ENCODE results near the gene SETBP1.

The SETBP1 gene

DNA sequence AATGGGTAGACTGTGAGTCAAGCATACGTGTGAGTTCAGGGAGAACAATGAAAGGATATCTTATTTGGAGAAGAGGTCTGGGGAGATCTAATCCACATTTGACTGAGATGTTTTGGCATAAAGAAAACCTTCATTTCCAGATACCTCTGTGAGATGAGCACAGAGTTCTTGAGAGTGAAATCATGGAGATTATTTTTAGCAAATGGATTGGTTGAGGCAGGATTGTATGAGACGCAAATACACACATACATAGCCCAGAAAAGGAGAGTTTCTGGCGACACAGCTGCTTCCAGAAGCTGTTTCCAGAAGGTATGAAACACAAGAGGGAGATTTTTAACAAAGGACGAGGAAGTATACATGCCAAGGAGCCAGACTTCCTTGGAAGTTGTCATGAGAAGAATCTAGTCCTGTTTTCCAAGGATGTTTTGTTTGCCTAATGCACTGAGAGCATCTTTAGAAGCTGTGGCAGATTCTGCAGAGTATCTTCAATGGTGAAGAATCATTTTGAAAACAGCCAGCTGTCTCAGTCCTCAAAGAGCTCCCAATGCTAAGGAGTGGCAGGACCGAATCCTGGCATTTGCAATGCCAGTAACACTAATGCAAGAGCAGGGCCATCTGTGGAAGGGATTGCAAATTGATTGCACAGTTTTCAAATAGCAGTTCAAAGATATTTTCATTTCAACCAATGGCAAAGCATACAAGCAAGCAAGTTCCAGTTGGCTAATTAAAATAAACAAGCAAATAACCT is 177.2 kb downstream of the SETBP1 start:
- H3K9me3 ChIP-seq (ENCODE audit: control insufficient read depth, low read length), result no peaks in the 10 kb centered on the region
- H3K27ac ChIP-seq (ENCODE audit: insufficient read depth, low read depth, low read length, poor library complexity, severe bottlenecking), result no peak overlapping the region
- no peaks in the 10 kb centered on the region for H3K36me3 ChIP-seq (ENCODE audit: control insufficient read depth, insufficient read depth, low read length)
- no peaks in the 10 kb centered on the region for H3K27me3 ChIP-seq (ENCODE audit: control insufficient read depth, insufficient read depth, low read length, poor library complexity, severe bottlenecking)
- H3K4me3 ChIP-seq (ENCODE audit: insufficient read depth, low read depth, low read length), result no peak overlapping the region
- no peaks in the 10 kb centered on the region for H3K4me1 ChIP-seq (ENCODE audit: control insufficient read depth, insufficient read depth, low read length)
- WGBS, 2 experiments, result 93 to 97% methylated on average over 4 to 5 of the region's 5 CpGs

DNA sequence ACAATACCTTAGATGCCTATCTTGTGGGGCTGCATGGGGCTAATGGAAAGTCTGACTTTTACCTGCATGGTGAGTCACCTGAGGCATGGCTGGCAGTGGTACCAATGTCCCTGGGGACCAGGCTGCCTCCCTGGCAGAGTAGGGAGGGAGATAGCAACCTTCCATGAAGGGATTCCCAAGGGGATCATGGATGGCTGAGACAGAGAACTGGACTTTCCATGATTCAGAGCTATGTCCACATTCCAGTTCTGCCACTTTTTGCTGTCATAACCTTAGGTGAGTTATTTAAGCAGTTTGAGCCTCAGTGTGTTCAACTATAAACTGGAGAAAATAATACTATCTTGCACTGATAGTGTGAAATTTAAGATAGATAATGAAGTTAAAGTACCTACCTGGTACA is 178.6 kb downstream of the SETBP1 start:
- Histone ChIP-seq H3K27me3 (ENCODE audit: control insufficient read depth, insufficient read depth, low read length, poor library complexity, severe bottlenecking) (no peaks in the 10 kb centered on the region), H3K4me1 (ENCODE audit: control insufficient read depth, insufficient read depth, low read length) (peaks cover 5% of the 10 kb centered on the region), H3K27ac (ENCODE audit: insufficient read depth, low read depth, low read length, poor library complexity, severe bottlenecking) (no peak overlapping the region), H3K36me3 (ENCODE audit: control insufficient read depth, insufficient read depth, low read length) (no peaks in the 10 kb centered on the region), H3K4me3 (ENCODE audit: insufficient read depth, low read depth, low read length) (no peak overlapping the region), H3K9me3 (ENCODE audit: control insufficient read depth, low read length) (no peaks in the 10 kb centered on the region)

DNA sequence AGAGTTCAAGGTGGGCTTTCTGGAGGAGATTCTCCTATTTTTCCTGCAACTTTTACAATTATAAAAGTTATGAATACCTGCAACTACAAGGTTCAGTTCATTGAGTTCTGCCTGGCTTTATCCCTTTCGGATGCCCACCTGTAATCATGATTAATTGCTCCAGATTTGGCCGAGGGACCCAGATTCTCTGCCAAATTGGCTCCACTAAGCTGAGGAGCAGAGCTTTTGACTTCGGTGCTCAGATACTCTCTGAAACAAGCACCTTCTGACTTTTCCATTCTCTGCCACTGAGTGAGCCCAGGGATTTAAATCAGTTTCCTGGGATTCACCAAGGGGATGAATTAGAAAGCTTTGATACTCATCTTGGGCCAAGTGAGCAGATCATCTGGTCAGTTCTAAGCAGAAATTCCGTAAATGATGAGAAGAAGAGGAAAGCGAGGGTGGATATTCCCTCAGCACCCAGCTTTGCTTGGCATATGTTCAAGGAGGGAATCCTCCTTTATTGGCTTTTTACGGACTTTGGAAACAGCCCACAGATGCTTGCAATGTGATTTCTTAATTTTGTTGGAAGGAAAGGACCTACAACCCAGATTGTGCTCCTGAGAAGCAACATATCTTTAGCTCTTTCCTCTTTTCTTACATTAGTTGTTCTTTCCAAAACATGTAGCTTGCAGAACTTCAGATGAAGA is 179.2 kb downstream of the SETBP1 start:
- H3K4me1 ChIP-seq (ENCODE audit: control insufficient read depth, insufficient read depth, low read length), result peaks cover 10% of the 10 kb centered on the region
- whole genome bisulfite sequencing, 2 experiments, result 87 to 91% methylated on average over 6 of the region's 6 CpGs
- H3K4me3 ChIP-seq (ENCODE audit: insufficient read depth, low read depth, low read length), result no peak overlapping the region
- no peaks in the 10 kb centered on the region for H3K9me3 ChIP-seq (ENCODE audit: control insufficient read depth, low read length)
- H3K36me3 ChIP-seq (ENCODE audit: control insufficient read depth, insufficient read depth, low read length), result no peaks in the 10 kb centered on the region
- H3K27me3 ChIP-seq (ENCODE audit: control insufficient read depth, insufficient read depth, low read length, poor library complexity, severe bottlenecking), result no peaks in the 10 kb centered on the region
- no peak overlapping the region for H3K27ac ChIP-seq (ENCODE audit: insufficient read depth, low read depth, low read length, poor library complexity, severe bottlenecking)

DNA sequence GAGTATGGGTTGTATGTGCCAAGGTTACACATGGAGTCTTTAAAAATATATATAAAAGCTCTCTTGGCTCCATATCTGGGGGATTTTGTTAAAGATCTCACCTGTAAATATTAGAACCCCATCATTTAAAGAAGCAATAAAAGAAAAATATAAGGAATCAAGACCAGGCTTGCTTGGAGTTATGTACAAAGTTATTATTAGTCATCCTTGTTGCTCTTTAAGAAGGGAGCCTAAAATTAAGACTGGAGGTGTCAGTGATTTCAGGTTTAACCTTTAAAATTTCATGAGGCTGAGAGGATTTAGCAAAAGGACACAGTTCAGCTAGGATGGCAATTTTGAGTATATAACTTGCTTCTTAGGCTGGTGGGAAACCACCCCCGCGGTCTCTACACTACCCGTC is 181.4 kb downstream of the SETBP1 start:
- H3K4me3 ChIP-seq (ENCODE audit: insufficient read depth, low read depth, low read length), result no peak overlapping the region
- 97 to 100% methylated on average over 1 to 3 of the region's 3 CpGs for WGBS, 2 experiments
- no peaks in the 10 kb centered on the region for H3K9me3 ChIP-seq (ENCODE audit: control insufficient read depth, low read length)
- no peaks in the 10 kb centered on the region for H3K36me3 ChIP-seq (ENCODE audit: control insufficient read depth, insufficient read depth, low read length)
- H3K27ac ChIP-seq (ENCODE audit: insufficient read depth, low read depth, low read length, poor library complexity, severe bottlenecking), result no peak overlapping the region
- H3K4me1 ChIP-seq (ENCODE audit: control insufficient read depth, insufficient read depth, low read length), result peaks cover 15% of the 10 kb centered on the region
- H3K27me3 ChIP-seq (ENCODE audit: control insufficient read depth, insufficient read depth, low read length, poor library complexity, severe bottlenecking), result no peaks in the 10 kb centered on the region

DNA sequence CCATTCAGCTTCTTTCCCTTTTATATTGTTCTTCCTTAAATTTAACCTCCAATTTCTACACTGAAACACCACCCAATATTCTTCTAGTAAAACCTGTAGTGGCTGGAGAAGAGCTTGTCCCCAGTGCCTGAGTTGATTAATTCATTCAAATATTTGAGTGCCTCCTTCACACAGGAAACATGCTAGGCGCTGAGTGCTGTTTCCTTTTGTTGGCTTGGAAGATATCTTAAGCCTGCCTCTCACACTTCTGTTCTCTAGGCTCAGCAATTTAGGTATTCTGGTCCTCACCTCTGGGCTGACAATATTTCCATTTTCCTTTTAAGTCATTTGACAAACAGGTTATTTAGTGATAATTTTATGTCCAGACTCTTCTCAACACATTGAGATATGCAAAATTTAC is 185.4 kb downstream of the SETBP1 start:
- Histone ChIP-seq H3K27me3 (ENCODE audit: control insufficient read depth, insufficient read depth, low read length, poor library complexity, severe bottlenecking) (no peaks in the 10 kb centered on the region), H3K4me1 (ENCODE audit: control insufficient read depth, insufficient read depth, low read length) (peaks cover 23% of the 10 kb centered on the region), H3K4me3 (ENCODE audit: insufficient read depth, low read depth, low read length) (no peak overlapping the region), H3K27ac (ENCODE audit: insufficient read depth, low read depth, low read length, poor library complexity, severe bottlenecking) (no peak overlapping the region), H3K36me3 (ENCODE audit: control insufficient read depth, insufficient read depth, low read length) (peaks cover 7% of the 10 kb centered on the region), H3K9me3 (ENCODE audit: control insufficient read depth, low read length) (no peaks in the 10 kb centered on the region)
- WGBS, 2 experiments, result 89% methylated on average over 1 of the region's 1 CpG

DNA sequence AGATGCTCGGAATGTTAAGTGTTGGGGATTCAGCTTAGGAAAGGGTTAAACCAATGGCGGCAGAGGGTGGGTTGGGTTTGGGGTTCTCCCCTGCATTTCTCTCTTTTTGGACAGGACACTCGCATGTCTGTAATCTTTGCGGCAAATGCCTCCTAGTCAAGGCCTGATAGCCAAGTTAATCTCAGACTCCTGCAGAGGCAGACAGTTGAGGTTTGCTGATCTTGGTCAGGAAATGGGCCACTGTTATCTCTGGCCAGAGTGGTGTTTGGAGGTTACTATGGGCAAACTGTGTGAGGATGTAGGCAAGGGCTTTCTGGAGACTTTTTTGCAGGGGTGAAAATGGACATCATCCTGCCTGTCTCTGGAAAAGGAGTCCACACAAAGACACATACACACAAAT is 188.8 kb downstream of the SETBP1 start:
- H3K27ac ChIP-seq (ENCODE audit: insufficient read depth, low read depth, low read length, poor library complexity, severe bottlenecking), result no peak overlapping the region
- H3K4me1 ChIP-seq (ENCODE audit: control insufficient read depth, insufficient read depth, low read length), result peaks cover 15% of the 10 kb centered on the region
- H3K9me3 ChIP-seq (ENCODE audit: control insufficient read depth, low read length), result no peaks in the 10 kb centered on the region
- no peaks in the 10 kb centered on the region for H3K27me3 ChIP-seq (ENCODE audit: control insufficient read depth, insufficient read depth, low read length, poor library complexity, severe bottlenecking)
- H3K36me3 ChIP-seq (ENCODE audit: control insufficient read depth, insufficient read depth, low read length), result peaks cover 7% of the 10 kb centered on the region
- 70 to 74% methylated on average over 4 of the region's 4 CpGs for WGBS, 2 experiments
- H3K4me3 ChIP-seq (ENCODE audit: insufficient read depth, low read depth, low read length), result no peak overlapping the region

DNA sequence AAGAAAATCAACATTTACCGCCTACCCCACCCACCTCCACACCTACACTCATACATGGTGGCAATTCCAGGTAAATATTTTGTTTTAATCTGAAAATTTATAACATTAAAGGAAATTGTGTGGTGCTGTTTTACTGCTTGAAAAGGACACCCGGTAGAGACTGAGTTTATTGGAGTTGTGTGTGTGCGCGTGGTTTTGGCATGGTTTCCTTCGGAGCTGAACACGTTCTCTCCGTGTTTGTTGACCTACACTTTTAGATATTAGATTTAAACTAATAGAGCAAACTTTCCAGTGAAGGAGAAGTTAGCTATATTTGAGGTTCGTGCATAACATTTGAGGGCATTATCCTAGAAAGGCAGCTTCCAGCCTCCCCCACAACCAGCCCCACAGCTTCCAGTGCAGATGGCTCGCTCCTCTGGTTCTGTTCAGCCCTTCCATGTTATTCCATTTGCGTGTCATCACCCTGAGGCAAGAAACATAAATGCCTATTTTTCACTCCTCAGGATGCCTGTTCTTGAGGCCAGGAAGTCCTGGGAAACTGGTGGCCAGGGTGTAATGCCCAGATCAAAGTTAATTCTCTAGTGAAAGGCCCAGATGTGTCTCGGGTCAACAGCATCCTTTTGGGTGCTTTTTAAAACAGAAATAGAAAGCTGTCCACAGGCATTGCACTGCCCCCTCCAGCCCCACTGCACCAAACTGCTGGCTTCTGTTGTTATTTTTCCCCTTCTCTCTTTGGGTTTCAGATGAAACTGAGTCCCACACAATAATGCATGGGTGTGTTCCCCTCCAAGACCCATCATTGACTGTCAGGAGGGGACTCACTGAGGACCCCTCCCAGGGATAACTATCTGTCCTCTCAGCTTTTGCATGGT is 190.2 kb downstream of the SETBP1 start:
- H3K4me1 ChIP-seq (ENCODE audit: control insufficient read depth, insufficient read depth, low read length), result peaks cover 12% of the 10 kb centered on the region
- H3K36me3 ChIP-seq (ENCODE audit: control insufficient read depth, insufficient read depth, low read length), result peaks cover 7% of the 10 kb centered on the region
- H3K27me3 ChIP-seq (ENCODE audit: control insufficient read depth, insufficient read depth, low read length, poor library complexity, severe bottlenecking), result no peaks in the 10 kb centered on the region
- 87 to 94% methylated on average over 7 to 10 of the region's 11 CpGs for WGBS, 2 experiments
- no peaks in the 10 kb centered on the region for H3K9me3 ChIP-seq (ENCODE audit: control insufficient read depth, low read length)
- no peak overlapping the region for H3K27ac ChIP-seq (ENCODE audit: insufficient read depth, low read depth, low read length, poor library complexity, severe bottlenecking)
- H3K4me3 ChIP-seq (ENCODE audit: insufficient read depth, low read depth, low read length), result no peak overlapping the region

DNA sequence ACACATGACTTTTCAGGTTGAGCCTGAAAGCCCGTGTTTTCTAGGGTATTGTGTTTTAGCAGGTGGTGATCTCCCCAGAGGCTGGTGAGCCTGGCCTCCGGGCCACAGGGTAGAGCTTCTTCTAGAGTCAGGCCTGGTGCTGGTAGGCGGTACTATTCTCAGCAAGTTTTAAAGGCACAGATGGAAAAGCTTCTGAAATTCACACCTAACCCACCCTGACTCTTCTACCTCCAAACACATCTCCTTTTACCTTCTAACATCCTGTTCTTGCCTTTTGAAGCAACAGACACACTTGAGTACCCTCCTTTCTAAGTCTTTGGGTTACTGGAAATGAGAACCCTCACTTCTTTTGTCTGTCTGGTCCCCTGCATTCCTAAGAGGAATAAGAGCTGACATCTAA is 191.1 kb downstream of the SETBP1 start:
- Histone ChIP-seq H3K4me3 (ENCODE audit: insufficient read depth, low read depth, low read length) (no peak overlapping the region), H3K27me3 (ENCODE audit: control insufficient read depth, insufficient read depth, low read length, poor library complexity, severe bottlenecking) (no peaks in the 10 kb centered on the region), H3K4me1 (ENCODE audit: control insufficient read depth, insufficient read depth, low read length) (peaks cover 11% of the 10 kb centered on the region), H3K36me3 (ENCODE audit: control insufficient read depth, insufficient read depth, low read length) (peaks cover 7% of the 10 kb centered on the region), H3K27ac (ENCODE audit: insufficient read depth, low read depth, low read length, poor library complexity, severe bottlenecking) (no peak overlapping the region), H3K9me3 (ENCODE audit: control insufficient read depth, low read length) (no peaks in the 10 kb centered on the region)
- WGBS, 2 experiments, result 94 to 96% methylated on average over 3 of the region's 3 CpGs

DNA sequence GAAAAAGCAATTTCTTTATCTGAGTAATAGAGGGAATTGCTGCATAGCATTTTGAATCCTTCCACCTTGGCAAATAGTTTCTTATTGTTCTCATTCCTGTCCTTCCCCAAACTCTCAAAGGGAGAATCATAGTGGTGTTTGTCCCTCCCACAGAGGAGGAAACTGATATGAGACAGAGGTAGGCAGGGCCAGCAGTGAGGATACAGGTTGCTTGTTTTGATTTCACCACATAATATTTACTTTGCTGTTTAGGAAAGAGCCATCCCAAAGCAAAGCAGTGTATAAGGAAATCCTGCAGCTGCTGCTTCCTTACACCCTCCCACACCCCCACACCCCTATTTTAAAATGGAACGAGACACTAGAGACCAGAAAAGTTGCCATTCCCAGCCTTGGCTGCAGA is 195.3 kb downstream of the SETBP1 start:
- Histone ChIP-seq H3K9me3 (ENCODE audit: control insufficient read depth, low read length) (no peaks in the 10 kb centered on the region), H3K4me1 (ENCODE audit: control insufficient read depth, insufficient read depth, low read length) (peaks cover 1% of the 10 kb centered on the region), H3K36me3 (ENCODE audit: control insufficient read depth, insufficient read depth, low read length) (no peaks in the 10 kb centered on the region), H3K4me3 (ENCODE audit: insufficient read depth, low read depth, low read length) (no peak overlapping the region), H3K27me3 (ENCODE audit: control insufficient read depth, insufficient read depth, low read length, poor library complexity, severe bottlenecking) (no peaks in the 10 kb centered on the region), H3K27ac (ENCODE audit: insufficient read depth, low read depth, low read length, poor library complexity, severe bottlenecking) (no peak overlapping the region)
- 95 to 100% methylated on average over 1 of the region's 1 CpG for WGBS, 2 experiments

DNA sequence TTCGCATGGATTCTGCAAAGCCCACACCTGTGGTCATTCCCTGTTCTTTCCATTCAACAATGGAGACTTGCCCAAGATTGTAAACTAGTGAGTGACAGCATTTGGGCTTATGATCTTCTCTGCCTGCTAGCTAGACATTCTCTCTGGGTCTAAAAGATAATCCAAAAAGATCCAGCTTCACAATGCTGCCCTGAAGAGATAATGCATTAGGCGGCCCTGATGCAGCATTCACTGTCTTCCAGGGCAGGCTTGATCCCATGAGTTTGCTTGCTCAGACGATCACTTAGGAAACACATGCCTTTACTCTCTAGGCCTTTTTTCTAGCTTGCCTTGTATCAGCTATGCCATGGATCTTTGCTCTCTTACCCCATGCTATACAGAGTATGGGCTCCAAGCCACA is 196.1 kb downstream of the SETBP1 start:
- Histone ChIP-seq H3K36me3 (ENCODE audit: control insufficient read depth, insufficient read depth, low read length) (no peaks in the 10 kb centered on the region), H3K27ac (ENCODE audit: insufficient read depth, low read depth, low read length, poor library complexity, severe bottlenecking) (no peak overlapping the region), H3K27me3 (ENCODE audit: control insufficient read depth, insufficient read depth, low read length, poor library complexity, severe bottlenecking) (no peaks in the 10 kb centered on the region), H3K4me3 (ENCODE audit: insufficient read depth, low read depth, low read length) (no peak overlapping the region), H3K4me1 (ENCODE audit: control insufficient read depth, insufficient read depth, low read length) (peaks cover 8% of the 10 kb centered on the region), H3K9me3 (ENCODE audit: control insufficient read depth, low read length) (no peaks in the 10 kb centered on the region)
- 91 to 95% methylated on average over 3 of the region's 3 CpGs for WGBS, 2 experiments

Measured in ectodermal cell (in vitro differentiated cells).